PC-3 (cell line): ENCODE data around the gene PAX5.

ENCODE experiments used
- EZH2 ChIP-seq: fragments of 300-600 bp; sonication (generic); IDR thresholded peaks from one replicate; pipeline ENCODE4 v1.6.1; 2017; ENCODE audit warnings: antibody characterized with exemption, mild to moderate bottlenecking, low read length; ENCODE audit not compliant: unreplicated experiment
- EZH2phosphoT487 ChIP-seq: fragments of 300-600 bp; sonication (generic); IDR thresholded peaks from 2 replicates; pipeline ENCODE4 v1.6.1; 2018; ENCODE audit warnings: mild to moderate bottlenecking, antibody characterized with exemption, low read length, borderline replicate concordance
- TF ChIP-seq, protein P1 (sequence below): fragments of 300-600 bp; sonication (generic); conservative IDR thresholded peaks from 2 replicates; pipeline ENCODE4 v1.5.1; 2017; ENCODE audit warnings: antibody characterized with exemption, low read depth, mild to moderate bottlenecking, low read length

DNA sequence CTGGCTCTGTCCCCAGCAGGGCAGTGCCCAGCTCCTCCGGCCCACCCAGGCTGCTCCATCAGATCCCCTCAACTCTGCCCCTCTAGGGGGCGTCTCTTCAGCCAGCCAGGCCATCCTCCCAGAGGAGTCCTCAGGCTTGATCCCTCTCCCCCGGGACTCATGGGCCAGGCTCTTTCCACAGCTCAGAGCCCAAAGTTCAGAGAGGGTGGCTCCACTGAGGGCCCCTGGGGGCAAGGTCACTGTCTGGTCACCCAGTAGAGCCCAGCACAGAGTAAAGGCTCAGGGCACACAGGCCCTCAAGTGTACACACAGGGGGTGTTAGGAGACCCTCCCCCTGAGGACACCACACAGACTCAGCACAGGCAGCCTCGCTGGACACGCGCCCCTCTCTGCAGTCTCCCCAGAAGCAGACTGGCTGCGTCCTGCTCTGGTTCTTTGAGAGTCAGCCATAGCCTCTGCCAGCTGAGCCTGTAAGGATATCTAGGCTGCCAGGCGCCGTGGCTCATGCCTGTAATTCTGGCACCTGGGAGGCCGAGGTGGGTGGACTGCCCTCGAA is 64.8 kb downstream of the PAX5 start:
- TF ChIP-seq, protein P1, sequence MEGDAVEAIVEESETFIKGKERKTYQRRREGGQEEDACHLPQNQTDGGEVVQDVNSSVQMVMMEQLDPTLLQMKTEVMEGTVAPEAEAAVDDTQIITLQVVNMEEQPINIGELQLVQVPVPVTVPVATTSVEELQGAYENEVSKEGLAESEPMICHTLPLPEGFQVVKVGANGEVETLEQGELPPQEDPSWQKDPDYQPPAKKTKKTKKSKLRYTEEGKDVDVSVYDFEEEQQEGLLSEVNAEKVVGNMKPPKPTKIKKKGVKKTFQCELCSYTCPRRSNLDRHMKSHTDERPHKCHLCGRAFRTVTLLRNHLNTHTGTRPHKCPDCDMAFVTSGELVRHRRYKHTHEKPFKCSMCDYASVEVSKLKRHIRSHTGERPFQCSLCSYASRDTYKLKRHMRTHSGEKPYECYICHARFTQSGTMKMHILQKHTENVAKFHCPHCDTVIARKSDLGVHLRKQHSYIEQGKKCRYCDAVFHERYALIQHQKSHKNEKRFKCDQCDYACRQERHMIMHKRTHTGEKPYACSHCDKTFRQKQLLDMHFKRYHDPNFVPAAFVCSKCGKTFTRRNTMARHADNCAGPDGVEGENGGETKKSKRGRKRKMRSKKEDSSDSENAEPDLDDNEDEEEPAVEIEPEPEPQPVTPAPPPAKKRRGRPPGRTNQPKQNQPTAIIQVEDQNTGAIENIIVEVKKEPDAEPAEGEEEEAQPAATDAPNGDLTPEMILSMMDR = no peak; the same call in 1 of the 2 replicates
- TF ChIP-seq EZH2 (no peak), EZH2phosphoT487 (no peak)
